GM18861 (cell line): ENCODE results near the gene TFEC.
"Not testable (repeated sequence)": the region's sequence is repeated elsewhere in the genome, so short reads cannot be mapped to it uniquely, and the experiment has no call there.

Source experiments
- ATAC-seq: cut with Tn5 transposase; IDR thresholded peaks from one replicate; pipeline ENCODE4 v1.9.1; 2021; ENCODE audit not compliant: unreplicated experiment

The TFEC gene

DNA sequence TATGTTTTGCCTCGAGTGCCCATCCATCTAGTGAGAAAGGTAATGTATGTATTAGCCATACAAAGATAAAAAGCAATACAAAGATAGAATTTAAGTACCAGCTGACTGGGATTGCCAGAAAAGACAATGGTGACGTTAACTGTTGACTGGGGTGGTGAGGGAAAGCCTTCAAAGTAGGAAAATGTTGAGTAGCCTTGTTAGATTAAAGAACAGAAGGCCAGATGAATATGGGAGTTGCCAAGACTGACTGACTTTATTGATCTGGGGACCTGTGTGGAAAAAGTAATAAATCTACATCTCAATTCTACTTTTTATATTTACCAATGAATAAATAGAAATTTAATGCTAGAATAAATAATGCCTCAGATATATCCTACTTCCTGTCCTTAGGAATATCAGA is 97.7 kb downstream of the TFEC start:
- no peak for ATAC-seq

DNA sequence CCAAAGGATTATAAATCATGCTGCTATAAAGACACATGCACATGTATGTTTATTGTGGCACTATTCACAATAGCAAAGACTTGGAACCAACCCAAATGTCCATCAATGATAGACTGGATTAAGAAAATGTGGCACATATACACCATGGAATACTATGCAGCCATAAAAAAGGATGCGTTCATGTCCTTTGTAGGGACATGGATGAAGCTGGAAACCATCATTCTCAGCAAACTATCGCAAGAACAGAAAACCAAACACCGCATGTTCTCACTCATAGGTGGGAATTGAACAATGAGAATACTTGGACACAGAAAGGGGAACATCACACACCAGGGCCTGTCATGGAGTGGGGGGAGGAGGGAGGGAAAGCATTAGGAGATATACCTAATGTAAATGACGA is 100.4 kb downstream of the TFEC start:
- not testable (repeated sequence) for ATAC-seq

DNA sequence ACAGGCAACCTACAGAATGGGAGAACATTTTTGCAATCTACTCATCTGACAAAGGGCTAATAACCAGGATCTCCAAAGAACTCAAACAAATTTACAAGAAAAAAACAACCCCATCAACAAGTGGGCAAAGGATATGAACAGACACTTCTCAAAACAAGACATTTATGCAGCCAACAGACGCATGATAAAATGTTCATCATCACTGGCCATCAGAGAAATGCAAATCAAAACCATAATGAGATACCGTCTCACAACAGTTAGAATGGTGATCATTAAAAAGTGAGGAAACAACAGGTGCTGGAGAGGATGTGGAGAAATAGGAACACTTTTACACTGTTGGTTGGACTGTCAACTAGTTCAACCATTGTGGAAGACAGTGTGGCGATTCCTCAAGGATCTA is 100.8 kb downstream of the TFEC start:
- ATAC-seq = not testable (repeated sequence)

DNA sequence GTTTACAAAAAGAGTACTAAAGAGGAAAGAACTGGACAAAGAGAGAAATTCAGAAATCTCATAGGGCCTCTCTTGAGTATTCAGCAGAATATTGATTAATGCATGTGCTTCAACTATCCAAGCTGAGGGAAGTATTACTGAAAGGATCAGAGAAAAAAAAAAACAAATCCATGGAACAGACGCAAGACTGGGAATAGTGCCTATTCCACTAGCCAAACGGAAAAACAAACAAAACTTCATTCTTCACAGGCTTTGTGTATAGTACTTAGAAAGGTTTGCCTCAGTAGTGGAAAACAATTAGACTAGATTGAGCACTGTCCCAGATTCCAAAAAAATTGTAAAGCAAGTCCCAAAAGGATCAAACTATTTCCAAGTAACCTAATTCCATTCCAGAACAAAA is 106.2 kb downstream of the TFEC start:
- ATAC-seq = no peak

DNA sequence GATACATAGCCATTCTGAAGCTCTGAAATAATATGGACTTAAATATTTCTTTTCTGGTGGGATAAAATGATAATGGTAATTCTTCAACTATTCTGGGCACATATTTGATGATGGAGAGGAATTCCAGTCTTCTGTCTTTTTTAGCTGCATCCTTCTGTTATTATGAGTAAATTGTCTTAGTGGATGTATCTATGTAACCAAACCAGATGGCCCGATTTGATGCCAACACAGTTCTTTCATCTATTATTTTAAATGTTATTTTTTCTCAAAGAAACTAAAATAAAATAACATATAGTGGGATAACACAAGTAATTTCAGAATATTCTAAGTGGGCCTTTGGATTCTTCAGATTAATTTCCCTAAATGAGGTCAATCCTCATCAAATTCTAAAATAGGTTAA is 110.2 kb downstream of the TFEC start:
- no peak for ATAC-seq

DNA sequence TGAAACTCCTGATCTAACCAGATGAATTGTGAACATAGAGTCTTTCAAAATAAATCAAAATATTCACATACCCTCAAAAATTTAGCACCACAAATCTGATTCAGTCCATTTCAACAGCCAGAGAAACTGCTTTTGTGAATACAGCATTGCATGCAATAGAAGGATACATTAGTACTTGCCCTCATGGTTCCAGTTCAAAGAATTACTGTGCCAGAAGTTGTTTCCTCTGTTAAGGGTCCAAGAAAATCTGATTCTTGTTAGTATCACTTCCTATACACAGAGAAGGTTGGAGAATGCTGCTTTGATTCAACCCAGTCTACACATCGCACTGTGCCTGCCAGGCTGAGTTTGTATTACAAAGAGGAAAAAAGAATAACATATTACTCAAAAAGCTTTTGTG is 115.6 kb downstream of the TFEC start:
- ATAC-seq = no peak

DNA sequence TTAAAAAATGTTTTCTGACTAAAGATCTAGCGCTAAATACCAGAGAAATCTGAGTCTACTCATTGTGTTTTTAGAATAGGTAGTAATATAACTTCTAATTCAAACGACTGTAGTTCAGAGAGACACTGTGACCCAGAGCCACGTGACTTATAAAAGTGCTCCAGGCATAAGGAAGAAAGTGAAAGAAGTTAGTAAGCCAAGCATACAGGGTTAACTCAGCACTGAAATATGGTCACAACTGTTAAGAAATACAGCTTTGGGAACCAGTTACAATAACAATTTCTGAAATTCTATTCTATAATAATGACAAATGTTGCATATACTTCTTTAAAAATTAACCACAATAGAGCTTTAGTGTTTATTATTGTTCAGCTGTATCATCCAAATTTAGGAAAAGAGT is 119.1 kb downstream of the TFEC start:
- ATAC-seq = no peak

DNA sequence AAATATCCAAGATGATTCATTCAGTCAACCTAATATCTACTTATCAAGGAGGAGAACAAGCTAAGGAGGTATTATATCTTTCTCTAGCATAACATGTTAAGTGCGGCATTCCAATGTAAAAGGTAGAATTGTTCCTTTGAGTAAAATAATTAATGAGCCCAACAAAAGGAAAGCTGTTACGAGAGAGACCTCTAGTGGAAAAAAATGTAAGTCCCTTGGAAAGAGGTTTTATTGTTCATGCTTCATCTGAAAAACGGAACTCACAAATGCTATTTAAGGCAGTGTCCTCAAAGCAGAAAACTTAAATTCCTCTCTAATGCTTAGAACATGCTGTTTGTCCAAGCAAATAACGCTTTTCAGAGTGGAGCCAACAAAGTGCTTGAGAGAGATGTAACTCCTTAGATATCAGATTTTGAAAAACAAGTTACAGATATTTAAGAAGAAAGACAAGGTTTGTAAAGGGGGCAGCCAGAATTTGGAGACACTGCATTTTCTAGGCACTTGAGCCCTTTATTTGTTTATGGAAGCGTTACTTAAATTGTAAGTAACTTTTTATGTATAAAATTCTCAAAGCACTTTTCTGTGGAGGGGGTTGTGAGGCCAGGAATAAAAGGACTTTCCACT is 119.9 kb downstream of the TFEC start:
- ATAC-seq = no peak

DNA sequence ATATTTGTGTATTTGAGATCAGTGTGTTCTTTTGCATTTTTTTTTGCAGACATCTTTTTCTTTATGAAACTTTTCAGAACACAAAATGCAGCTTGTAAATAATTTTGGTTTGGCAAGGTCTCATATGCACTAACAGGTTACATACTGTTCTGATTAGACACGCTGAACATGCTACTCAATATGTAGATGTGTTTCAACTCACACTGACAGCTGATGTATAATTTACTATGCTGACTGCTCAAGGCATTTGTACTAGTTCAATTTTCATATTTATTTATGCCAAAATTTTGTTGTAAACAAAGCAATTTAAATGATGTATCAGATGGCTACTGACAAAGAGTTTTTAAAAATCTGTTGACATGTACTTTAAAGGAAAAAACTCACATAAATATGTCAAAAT is 123.8 kb downstream of the TFEC start:
- ATAC-seq = no peak

DNA sequence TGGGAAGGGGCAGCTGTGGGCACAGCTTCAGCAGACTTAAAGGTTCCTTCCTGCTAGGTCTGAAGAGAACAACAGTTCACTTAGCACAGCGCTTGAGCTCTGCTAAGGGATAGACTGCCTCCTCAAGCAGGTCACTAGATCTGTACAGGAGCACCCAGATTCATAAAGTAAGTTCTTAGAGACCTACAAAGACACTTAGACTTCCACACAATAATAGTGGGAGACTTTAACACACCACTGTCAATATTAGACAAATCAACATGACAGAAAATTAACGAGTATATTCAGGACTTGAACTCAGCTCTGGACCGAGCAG is 140.9 kb downstream of the TFEC start:
- no peak for ATAC-seq

DNA sequence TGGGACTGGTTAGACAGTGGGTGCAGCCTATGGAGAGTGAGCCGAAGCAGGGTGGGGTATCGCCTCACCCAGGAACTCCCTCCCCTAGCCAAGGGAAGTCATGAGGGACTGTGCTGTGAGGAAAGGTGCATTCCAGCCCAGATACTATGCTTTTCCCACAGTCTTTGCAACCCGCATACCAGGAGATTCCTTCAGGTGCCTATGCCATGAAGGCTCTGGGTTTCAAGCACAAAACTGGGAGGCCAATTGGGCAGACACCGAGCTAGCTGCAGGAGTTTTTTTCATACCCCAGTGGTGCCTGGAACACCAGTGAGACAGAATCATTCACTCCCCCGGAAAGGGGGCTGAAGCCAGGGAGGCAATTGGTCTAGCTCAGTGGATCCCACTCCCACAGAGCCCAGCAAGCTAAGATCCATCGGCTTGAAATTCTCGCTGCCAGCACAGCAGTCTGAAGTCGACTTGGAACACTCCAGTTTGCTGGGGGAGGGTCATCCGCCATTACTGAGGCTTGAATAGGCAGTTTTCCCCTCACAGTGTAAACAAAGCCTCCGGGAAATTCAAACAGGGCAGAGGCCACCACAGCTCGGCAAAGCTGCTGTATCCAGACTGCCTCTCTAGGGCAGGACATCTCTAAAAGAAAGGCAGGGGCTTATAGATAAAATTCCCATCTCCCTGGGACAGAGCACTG is 141.4 kb downstream of the TFEC start:
- no peak for ATAC-seq

DNA sequence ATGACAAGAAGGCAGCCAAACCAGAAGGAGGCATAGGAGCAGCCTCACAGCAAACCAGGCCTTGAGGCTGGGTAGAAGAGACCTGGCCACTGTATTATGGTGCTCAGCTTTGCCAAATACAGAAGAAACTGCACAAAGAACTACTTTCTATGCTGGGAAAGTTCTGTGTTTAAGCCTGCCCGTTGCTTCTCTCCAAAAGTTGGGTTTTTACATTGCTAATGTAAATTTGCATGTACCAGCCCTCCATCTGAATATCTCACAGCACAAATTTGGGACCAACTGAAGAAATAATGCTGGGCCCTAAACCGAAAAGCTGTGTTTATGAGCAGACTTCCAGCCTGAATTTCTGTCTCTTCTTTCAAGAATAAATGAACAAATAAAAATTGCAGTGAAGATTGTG is 145.0 kb downstream of the TFEC start:
- no peak for ATAC-seq
